WI38 (cell line): ENCODE results near the gene TTYH3.
A peak's percentile ranks its signal among the peaks of the same experiment; 100 is the strongest.

Experiments used
- H3K4me3 ChIP-seq: 2 replicates; pipeline ENCODE4 v1.5.1; 2011; ENCODE audit warnings: low read depth, mild to moderate bottlenecking, control low read depth, low read length
- CTCF ChIP-seq: IDR thresholded peaks from 2 replicates; pipeline ENCODE4 v1.5.1; 2012; ENCODE audit warnings: low read depth, mild to moderate bottlenecking, control low read depth, low read length

The TTYH3 gene

GRCh38 chr7:2631946-2632732 lies at the start of gene TTYH3:
Gene TTYH3, plus strand, starts transcription at chr7:2631986. Its CDS starts 170 bp downstream, at chr7:2632156.
- TF ChIP-seq CTCF: no peak
- peak within 1 kb of the TSS; percentile 95 for H3K4me3 ChIP-seq

GRCh38 chr7:2582006-2582735 lies 49.6 kb upstream of the TTYH3 start:
- no peak for TF ChIP-seq CTCF
- no peak overlapping the region for H3K4me3 ChIP-seq

GRCh38 chr7:2583798-2584580 lies 47.8 kb upstream of the TTYH3 start:
- no peak overlapping the region for H3K4me3 ChIP-seq
- no peak for TF ChIP-seq CTCF

- no peak overlapping the region for H3K4me3 ChIP-seq
- no peak for TF ChIP-seq CTCF
Observed at GRCh38 chr7:2585446-2585845, 46.3 kb upstream of the TTYH3 start.

GRCh38 chr7:2586326-2587020 lies 45.3 kb upstream of the TTYH3 start:
- H3K4me3 ChIP-seq: no peak overlapping the region
- TF ChIP-seq CTCF: no peak

GRCh38 chr7:2587134-2587533 lies 44.7 kb upstream of the TTYH3 start:
- no peak for TF ChIP-seq CTCF
- H3K4me3 ChIP-seq: no peak overlapping the region
